SK-N-SH treated with all-trans-retinoic acid at 6 μM for 48 hours (cell line): ENCODE measurements around the gene AEBP1.

Source experiments
- BACH2 ChIP-seq: fragments of 250-450 bp; sonication (Bioruptor Pico); IDR thresholded peaks from 2 replicates; pipeline ENCODE4 v1.9.0; 2021; ENCODE audit warnings: mild to moderate bottlenecking, borderline replicate concordance
- TF ChIP-seq, protein P1 (sequence below): fragments of 250-450 bp; sonication (Bioruptor Pico); IDR thresholded peaks from 2 replicates; pipeline ENCODE4 v1.5.0; 2020; ENCODE audit warnings: mild to moderate bottlenecking, moderate library complexity
- TF ChIP-seq, protein P2 (sequence below): fragments of 250-450 bp; sonication (Bioruptor Pico); IDR thresholded peaks from 2 replicates; pipeline ENCODE4 v1.8.0; 2021; ENCODE audit warnings: low read depth, mild to moderate bottlenecking, moderate library complexity, borderline replicate concordance

DNA sequence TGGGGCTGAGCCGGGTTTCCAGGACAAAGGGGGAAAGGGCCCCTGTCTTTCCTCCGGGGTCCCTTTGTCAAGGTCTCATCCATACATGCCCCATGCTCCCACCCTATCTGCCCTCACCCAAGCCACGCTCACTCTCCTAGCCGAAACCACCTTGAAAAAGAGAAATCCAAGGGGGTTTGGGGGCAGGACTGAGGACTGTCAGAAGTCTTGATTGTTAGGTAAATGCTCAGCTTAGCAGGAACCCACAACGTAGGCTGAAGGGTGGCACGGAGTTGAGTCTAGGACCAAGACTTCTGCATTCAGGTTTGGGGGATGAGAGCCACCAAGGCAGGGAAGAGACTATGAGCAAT lies 38.1 kb upstream of the AEBP1 start:
- TF ChIP-seq, protein P1, sequence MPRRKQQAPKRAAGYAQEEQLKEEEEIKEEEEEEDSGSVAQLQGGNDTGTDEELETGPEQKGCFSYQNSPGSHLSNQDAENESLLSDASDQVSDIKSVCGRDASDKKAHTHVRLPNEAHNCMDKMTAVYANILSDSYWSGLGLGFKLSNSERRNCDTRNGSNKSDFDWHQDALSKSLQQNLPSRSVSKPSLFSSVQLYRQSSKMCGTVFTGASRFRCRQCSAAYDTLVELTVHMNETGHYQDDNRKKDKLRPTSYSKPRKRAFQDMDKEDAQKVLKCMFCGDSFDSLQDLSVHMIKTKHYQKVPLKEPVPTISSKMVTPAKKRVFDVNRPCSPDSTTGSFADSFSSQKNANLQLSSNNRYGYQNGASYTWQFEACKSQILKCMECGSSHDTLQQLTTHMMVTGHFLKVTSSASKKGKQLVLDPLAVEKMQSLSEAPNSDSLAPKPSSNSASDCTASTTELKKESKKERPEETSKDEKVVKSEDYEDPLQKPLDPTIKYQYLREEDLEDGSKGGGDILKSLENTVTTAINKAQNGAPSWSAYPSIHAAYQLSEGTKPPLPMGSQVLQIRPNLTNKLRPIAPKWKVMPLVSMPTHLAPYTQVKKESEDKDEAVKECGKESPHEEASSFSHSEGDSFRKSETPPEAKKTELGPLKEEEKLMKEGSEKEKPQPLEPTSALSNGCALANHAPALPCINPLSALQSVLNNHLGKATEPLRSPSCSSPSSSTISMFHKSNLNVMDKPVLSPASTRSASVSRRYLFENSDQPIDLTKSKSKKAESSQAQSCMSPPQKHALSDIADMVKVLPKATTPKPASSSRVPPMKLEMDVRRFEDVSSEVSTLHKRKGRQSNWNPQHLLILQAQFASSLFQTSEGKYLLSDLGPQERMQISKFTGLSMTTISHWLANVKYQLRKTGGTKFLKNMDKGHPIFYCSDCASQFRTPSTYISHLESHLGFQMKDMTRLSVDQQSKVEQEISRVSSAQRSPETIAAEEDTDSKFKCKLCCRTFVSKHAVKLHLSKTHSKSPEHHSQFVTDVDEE (CRISPR knock-in tag): no peak
- TF ChIP-seq BACH2 (CRISPR knock-in tag): no peak
- TF ChIP-seq, protein P2, sequence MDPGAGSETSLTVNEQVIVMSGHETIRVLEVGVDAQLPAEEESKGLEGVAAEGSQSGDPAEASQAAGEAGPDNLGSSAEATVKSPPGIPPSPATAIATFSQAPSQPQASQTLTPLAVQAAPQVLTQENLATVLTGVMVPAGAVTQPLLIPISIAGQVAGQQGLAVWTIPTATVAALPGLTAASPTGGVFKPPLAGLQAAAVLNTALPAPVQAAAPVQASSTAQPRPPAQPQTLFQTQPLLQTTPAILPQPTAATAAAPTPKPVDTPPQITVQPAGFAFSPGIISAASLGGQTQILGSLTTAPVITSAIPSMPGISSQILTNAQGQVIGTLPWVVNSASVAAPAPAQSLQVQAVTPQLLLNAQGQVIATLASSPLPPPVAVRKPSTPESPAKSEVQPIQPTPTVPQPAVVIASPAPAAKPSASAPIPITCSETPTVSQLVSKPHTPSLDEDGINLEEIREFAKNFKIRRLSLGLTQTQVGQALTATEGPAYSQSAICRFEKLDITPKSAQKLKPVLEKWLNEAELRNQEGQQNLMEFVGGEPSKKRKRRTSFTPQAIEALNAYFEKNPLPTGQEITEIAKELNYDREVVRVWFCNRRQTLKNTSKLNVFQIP (CRISPR knock-in tag): no peak
